Neural progenitor cell (in vitro differentiated cells): ENCODE results near the gene PLXNB2. TPM values are rescaled to one million over a fixed set of nuclear protein-coding genes. Genes with fewer than 3 reads are reported as not detected.

Experiments
- DNase-seq: peaks from one replicate; pipeline ENCODE4 v3.0.0-alpha.2; 2016; ENCODE audit warnings: low spot score
- H2AFZ ChIP-seq: fragments of 200-600 bp; sonication (generic); replicated peaks from 2 replicates; pipeline ENCODE4 v1.6.1; 2016; ENCODE audit warnings: antibody characterized with exemption
- H3F3A ChIP-seq: fragments of 200-600 bp; sonication (generic); 2 replicates; pipeline ENCODE4 v1.6.1; 2016; ENCODE audit warnings: antibody characterized with exemption, low read depth
- H3K27ac ChIP-seq: fragments of 200-600 bp; sonication (generic); 2 replicates; pipeline ENCODE4 v1.5.1; 2016; ENCODE audit warnings: mild to moderate bottlenecking
- H3K27me3 ChIP-seq: fragments of 200-600 bp; sonication (generic); 2 replicates; pipeline ENCODE4 v1.6.1; 2016; ENCODE audit warnings: mild to moderate bottlenecking, moderate library complexity
- H3K36me3 ChIP-seq: fragments of 200-600 bp; sonication (generic); 2 replicates; pipeline ENCODE4 v1.5.1; 2016
- H3K4me1 ChIP-seq: fragments of 200-600 bp; sonication (generic); 2 replicates; pipeline ENCODE4 v1.6.1; 2016; ENCODE audit warnings: mixed run types
- H3K4me2 ChIP-seq: fragments of 200-600 bp; sonication (generic); 2 replicates; pipeline ENCODE4 v1.6.1; 2016
- H3K4me3 ChIP-seq: fragments of 200-600 bp; sonication (generic); 2 replicates; pipeline ENCODE4 v1.5.1; 2016
- H3K79me2 ChIP-seq: fragments of 200-600 bp; sonication (generic); 2 replicates; pipeline ENCODE4 v1.6.1; 2016; ENCODE audit warnings: low read depth
- H3K9ac ChIP-seq: fragments of 200-600 bp; sonication (generic); 2 replicates; pipeline ENCODE4 v1.6.1; 2016
- H3K9me3 ChIP-seq: fragments of 200-600 bp; sonication (generic); 2 replicates; pipeline ENCODE4 v1.5.1; 2016; ENCODE audit warnings: low read depth
- H4K20me1 ChIP-seq: fragments of 200-600 bp; sonication (generic); 2 replicates; pipeline ENCODE4 v1.6.1; 2016; ENCODE audit warnings: low read depth
- H3K27ac Mint-ChIP-seq: 3 replicates; pipeline ENCODE4 v1.8.0; 2021; ENCODE audit warnings: mixed read lengths
- H3K27me3 Mint-ChIP-seq: 2 replicates; pipeline ENCODE4 v1.8.0; 2022; ENCODE audit warnings: low read depth, mild to moderate bottlenecking, inconsistent platforms, moderate library complexity, mixed read lengths; ENCODE audit not compliant: insufficient read depth
- H3K36me3 Mint-ChIP-seq: 3 replicates; pipeline ENCODE4 v1.8.0; 2021; ENCODE audit warnings: mixed read lengths
- H3K4me1 Mint-ChIP-seq: 3 replicates; pipeline ENCODE4 v1.8.0; 2021; ENCODE audit warnings: mixed read lengths
- H3K4me3 Mint-ChIP-seq: 3 replicates; pipeline ENCODE4 v1.8.0; 2021; ENCODE audit warnings: mild to moderate bottlenecking, moderate library complexity, mixed read lengths
- H3K9me3 Mint-ChIP-seq: 3 replicates; pipeline ENCODE4 v1.8.0; 2020; ENCODE audit warnings: mixed read lengths
- CTCF ChIP-seq: fragments of 200-600 bp; sonication (generic); IDR thresholded peaks from 2 replicates; pipeline ENCODE4 v1.5.1; 2017; ENCODE audit warnings: antibody characterized with exemption, mild to moderate bottlenecking
- EZH2 ChIP-seq: fragments of 200-600 bp; sonication (generic); IDR thresholded peaks from 2 replicates; pipeline ENCODE4 v1.6.1; 2017; ENCODE audit warnings: antibody characterized with exemption, mild to moderate bottlenecking, moderate library complexity
- EZH2phosphoT487 ChIP-seq: fragments of 200-600 bp; sonication (generic); IDR thresholded peaks from 2 replicates; pipeline ENCODE4 v1.6.1; 2017; ENCODE audit warnings: antibody characterized with exemption
- total RNA-seq: library from RNA; depleted of rRNA; stranded (reverse); fragments of >200 nt; gene quantifications from 2 replicates; pipeline ENCODE4 v1.2.3, GENCODE V29; 2015; ENCODE audit warnings: low replicate concordance

The PLXNB2 gene
- total RNA-seq, 1 donor from 2014 or later = 32.4 TPM

DNA sequence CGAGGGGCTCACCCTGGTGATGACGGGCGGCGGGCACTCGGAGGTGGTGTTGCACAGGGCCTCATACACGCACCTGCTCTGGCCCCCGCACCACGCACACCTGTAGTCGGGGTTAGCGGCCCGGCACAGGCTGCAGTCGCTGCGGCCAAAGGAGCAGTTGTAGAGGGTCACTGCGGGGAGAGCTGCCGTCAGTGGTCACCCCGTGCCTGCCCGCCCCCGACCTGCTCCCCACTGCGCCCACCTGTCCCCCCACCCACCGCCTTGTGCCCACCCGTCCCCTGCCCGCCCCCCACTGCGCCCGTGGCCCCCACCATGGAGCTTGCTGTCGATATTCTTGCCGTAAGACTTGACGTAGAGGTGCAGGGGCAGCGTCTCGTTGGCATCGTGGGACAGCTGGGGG, 23.6 kb downstream of the PLXNB2 start:
- Histone ChIP-seq H3K79me2 (no peaks in the 10 kb centered on the region), H3K9ac (no peak overlapping the region), H2AFZ (no peak overlapping the region), H3K36me3 (no peaks in the 10 kb centered on the region), H3K4me3 (no peak overlapping the region), H4K20me1 (peaks cover 18% of the 10 kb centered on the region), H3K9me3 (no peaks in the 10 kb centered on the region), H3K27me3 (no peaks in the 10 kb centered on the region), H3K4me1 (no peaks in the 10 kb centered on the region), H3K4me2 (no peak overlapping the region), H3K27ac (no peak overlapping the region), H3F3A (no peaks in the 10 kb centered on the region)
- no peak for TF ChIP-seq CTCF
- no peak for TF ChIP-seq EZH2
- no peak for TF ChIP-seq EZH2phosphoT487
- no peaks in the 10 kb centered on the region for H3K4me1 Mint-ChIP-seq
- H3K4me3 Mint-ChIP-seq = no peak overlapping the region
- peaks cover 6% of the 10 kb centered on the region for H3K36me3 Mint-ChIP-seq
- H3K27ac Mint-ChIP-seq = no peak overlapping the region
- no peaks in the 10 kb centered on the region for H3K27me3 Mint-ChIP-seq
- H3K9me3 Mint-ChIP-seq = no peaks in the 10 kb centered on the region
- DNase-seq = no peak

DNA sequence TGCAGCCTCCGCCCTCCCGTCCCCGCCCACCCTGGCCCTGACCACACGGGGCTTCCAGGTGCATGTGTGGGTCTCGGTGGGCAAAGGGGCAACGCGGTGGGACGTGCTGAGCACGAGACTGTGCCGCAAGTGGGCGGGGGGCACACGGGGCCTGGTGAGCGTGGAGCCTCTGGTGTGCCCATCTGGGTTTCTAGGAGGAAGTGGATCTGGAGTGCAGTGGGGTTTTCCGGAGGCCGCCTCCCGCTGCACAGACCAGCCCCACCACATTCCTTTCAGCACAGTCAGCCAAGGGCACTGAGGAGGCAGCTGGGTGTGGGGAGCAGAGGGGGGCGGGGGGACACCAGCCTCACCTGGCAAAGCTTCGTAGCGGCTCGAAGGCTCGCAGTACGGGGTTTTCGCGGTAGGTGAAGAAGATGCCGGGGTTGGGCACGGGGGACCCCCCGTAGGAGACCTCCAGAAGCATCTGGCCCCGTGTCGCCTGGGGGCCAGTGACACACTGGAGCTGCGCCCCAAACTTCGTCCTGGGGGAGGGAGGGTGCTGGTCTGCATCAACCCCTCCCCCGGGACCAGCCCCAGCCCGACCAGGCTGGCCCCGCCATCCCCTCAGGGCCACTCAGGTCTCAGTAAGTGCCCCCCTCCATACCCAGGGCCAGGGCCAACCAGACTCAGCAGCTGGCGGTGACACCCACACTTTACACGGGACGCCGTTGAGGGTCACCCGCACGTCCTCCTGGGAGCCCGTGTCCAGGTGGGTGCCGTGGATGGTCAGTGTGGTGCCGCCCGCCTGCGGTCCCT, 24.9 kb downstream of the PLXNB2 start:
- Histone ChIP-seq H3F3A (no peaks in the 10 kb centered on the region), H3K4me1 (no peaks in the 10 kb centered on the region), H4K20me1 (peaks cover 11% of the 10 kb centered on the region), H3K27me3 (no peaks in the 10 kb centered on the region), H3K79me2 (no peaks in the 10 kb centered on the region), H2AFZ (no peak overlapping the region), H3K27ac (no peak overlapping the region), H3K36me3 (no peaks in the 10 kb centered on the region), H3K4me2 (no peak overlapping the region), H3K4me3 (no peak overlapping the region), H3K9me3 (no peaks in the 10 kb centered on the region), H3K9ac (no peak overlapping the region)
- Mint-ChIP-seq H3K4me3 (no peak overlapping the region), H3K27me3 (no peaks in the 10 kb centered on the region), H3K27ac (no peak overlapping the region), H3K36me3 (peaks cover 5% of the 10 kb centered on the region), H3K9me3 (no peaks in the 10 kb centered on the region), H3K4me1 (no peaks in the 10 kb centered on the region)
- TF ChIP-seq CTCF = no peak
- TF ChIP-seq EZH2phosphoT487 = no peak
- TF ChIP-seq EZH2 = no peak
- DNase-seq = no peak

DNA sequence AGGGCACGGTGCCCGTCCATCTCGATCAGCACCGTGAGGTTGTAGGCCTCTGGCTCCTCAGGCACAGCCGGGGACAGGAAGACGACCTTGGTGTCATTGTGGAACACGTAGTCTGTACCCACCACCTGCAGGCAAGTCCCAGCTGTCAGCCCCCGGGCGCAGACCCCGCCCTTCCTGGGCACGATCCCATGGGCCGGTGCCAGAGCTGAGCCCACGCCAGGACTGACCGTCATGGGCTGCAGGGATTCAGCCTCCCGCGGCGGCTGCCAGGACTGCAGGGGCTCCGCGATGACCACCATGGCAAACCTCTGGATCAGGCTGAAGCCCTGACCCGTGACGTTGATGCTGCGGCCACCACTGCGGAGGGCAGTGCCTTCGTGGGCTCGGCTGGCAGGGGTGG, 25.5 kb downstream of the PLXNB2 start:
- no peaks in the 10 kb centered on the region for H3F3A ChIP-seq
- H3K27ac ChIP-seq = no peak overlapping the region
- H3K36me3 ChIP-seq = no peaks in the 10 kb centered on the region
- no peaks in the 10 kb centered on the region for H3K4me1 ChIP-seq
- no peak for DNase-seq
- Mint-ChIP-seq H3K36me3 (peaks cover 10% of the 10 kb centered on the region), H3K27ac (no peak overlapping the region), H3K4me1 (no peaks in the 10 kb centered on the region), H3K4me3 (no peak overlapping the region), H3K27me3 (no peaks in the 10 kb centered on the region), H3K9me3 (no peaks in the 10 kb centered on the region)
- no peak for TF ChIP-seq EZH2
- no peak for TF ChIP-seq EZH2phosphoT487
- no peak for TF ChIP-seq CTCF
- H4K20me1 ChIP-seq = peaks cover 7% of the 10 kb centered on the region
- H3K9ac ChIP-seq = no peak overlapping the region
- no peak overlapping the region for H2AFZ ChIP-seq
- no peaks in the 10 kb centered on the region for H3K27me3 ChIP-seq
- no peak overlapping the region for H3K4me2 ChIP-seq
- no peak overlapping the region for H3K4me3 ChIP-seq
- H3K9me3 ChIP-seq = no peaks in the 10 kb centered on the region
- no peaks in the 10 kb centered on the region for H3K79me2 ChIP-seq
